Esophagus squamous epithelium (tissue), 5 donors: Measurements from ENCODE around the gene SLC9A9. TPM values are rescaled to one million over a fixed set of nuclear protein-coding genes. Genes with fewer than 3 reads are reported as not detected.
"Not testable (repeated sequence)": the region's sequence is repeated elsewhere in the genome, so short reads cannot be mapped to it uniquely, and the experiment has no call there.

ENCODE experiments used
- DNase-seq: peaks from one replicate; lab custom pipeline; 2025; lab: John Stamatoyannopoulos, UW
- H3K27ac ChIP-seq, 4 donors: fragments of 200-600 bp; sonication (generic); one replicate each; pipeline ENCODE4 v1.5.1; 2016 to 2019; ENCODE audit warnings: mild to moderate bottlenecking in 1 of 4
- H3K27me3 ChIP-seq, 4 donors: fragments of 200-600 bp; sonication (generic); 1 replicate in 3 of 4; 2 replicates in 1 of 4; pipeline versions ENCODE4 v1.5.1 to v1.6.0; 2017 to 2021; ENCODE audit warnings: antibody characterized with exemption in 1 of 4
- H3K36me3 ChIP-seq, 3 donors: fragments of 200-600 bp; sonication (generic); one replicate each; pipeline ENCODE4 v1.5.1; 2016 to 2019
- H3K4me1 ChIP-seq, 3 donors: fragments of 200-600 bp; sonication (generic); one replicate each; pipeline ENCODE4 v1.5.1; 2017 to 2019
- H3K4me3 ChIP-seq, 4 donors: fragments of 200-600 bp; sonication (generic); 1 replicate in 3 of 4; 2 replicates in 1 of 4; pipeline ENCODE4 v1.5.1; 2016 to 2019; ENCODE audit warnings: mild to moderate bottlenecking in 2 of 4, moderate library complexity in 1 of 4
- H3K9me3 ChIP-seq, 3 donors: fragments of 200-600 bp; sonication (generic); one replicate each; pipeline ENCODE4 v1.5.1; 2016 to 2019
- POLR2A ChIP-seq, 4 donors: fragments of 450-650 bp; IDR thresholded peaks; one replicate each; pipeline ENCODE4 v1.6.1; 2017; ENCODE audit warnings: antibody characterized with exemption in 4 of 4, mild to moderate bottlenecking in 4 of 4, moderate library complexity in 3 of 4
- whole genome bisulfite sequencing, 2 donors: methylation state at CpG; one replicate each; pipeline ENCODE4 v1.1.5; 2018; 5-methylcytosine and 5-hydroxymethylcytosine counted together
- intact Hi-C: fragments of 100-400 bp; cut with DNase I; formaldehyde crosslinking; loops from one replicate; pipeline ENCODE4 v1.15.0; 2022
- total RNA-seq, 4 donors: library from RNA; depleted of rRNA; stranded (reverse); fragments of >200 nt; gene quantifications; one replicate each; pipeline ENCODE4 v1.1.0, GENCODE V29; 2016
- TF ChIP-seq, protein P1 (sequence below), 6 experiments: fragments of 450-650 bp in 4 of 6; fragments of 200-600 bp in 2 of 6; sonication (generic) in 2 of 6; IDR thresholded peaks; one replicate each; pipeline ENCODE4 v1.5.1; 2016 to 2019; ENCODE audit warnings: antibody characterized with exemption in 6 of 6, mild to moderate bottlenecking in 4 of 6, moderate library complexity in 4 of 6
- donor health status: DM: yes; HTN: yes; CAD: no.

Gene SLC9A9
- total RNA-seq, 4 donors from 2014 or later = 11.2 to 22.3 (median 18.9) TPM

- no peak overlapping the region for H3K27ac ChIP-seq
- H3K27me3 ChIP-seq = no peaks in the 10 kb centered on the region
- TF ChIP-seq, protein P1, sequence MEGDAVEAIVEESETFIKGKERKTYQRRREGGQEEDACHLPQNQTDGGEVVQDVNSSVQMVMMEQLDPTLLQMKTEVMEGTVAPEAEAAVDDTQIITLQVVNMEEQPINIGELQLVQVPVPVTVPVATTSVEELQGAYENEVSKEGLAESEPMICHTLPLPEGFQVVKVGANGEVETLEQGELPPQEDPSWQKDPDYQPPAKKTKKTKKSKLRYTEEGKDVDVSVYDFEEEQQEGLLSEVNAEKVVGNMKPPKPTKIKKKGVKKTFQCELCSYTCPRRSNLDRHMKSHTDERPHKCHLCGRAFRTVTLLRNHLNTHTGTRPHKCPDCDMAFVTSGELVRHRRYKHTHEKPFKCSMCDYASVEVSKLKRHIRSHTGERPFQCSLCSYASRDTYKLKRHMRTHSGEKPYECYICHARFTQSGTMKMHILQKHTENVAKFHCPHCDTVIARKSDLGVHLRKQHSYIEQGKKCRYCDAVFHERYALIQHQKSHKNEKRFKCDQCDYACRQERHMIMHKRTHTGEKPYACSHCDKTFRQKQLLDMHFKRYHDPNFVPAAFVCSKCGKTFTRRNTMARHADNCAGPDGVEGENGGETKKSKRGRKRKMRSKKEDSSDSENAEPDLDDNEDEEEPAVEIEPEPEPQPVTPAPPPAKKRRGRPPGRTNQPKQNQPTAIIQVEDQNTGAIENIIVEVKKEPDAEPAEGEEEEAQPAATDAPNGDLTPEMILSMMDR (IDR thresholded peaks at IDR 0.05) = peak in 4 of 6 experiments; percentile 27 to 60 (median 32)
- TF ChIP-seq POLR2A (IDR thresholded peaks at IDR 0.05) = no peak
- H3K9me3 ChIP-seq = no peaks in the 10 kb centered on the region
- intact Hi-C loops = no loop called here
- DNase-seq = no peak
- no peak overlapping the region for H3K4me3 ChIP-seq
- H3K4me1 ChIP-seq = no peaks in the 10 kb centered on the region
- no peaks in the 10 kb centered on the region for H3K36me3 ChIP-seq
- WGBS, 2 donors = 72 to 74% methylated on average over 4 of the region's 4 CpGs
Observed at GRCh38 chr3:143433787-143434378, 414.4 kb downstream of the SLC9A9 start.

- 79 to 81% methylated on average over 6 to 7 of the region's 7 CpGs for WGBS, 2 donors
- H3K36me3 ChIP-seq, H3K27me3 ChIP-seq, H3K27ac ChIP-seq, DNase-seq, intact Hi-C loops, H3K4me1 ChIP-seq, H3K9me3 ChIP-seq, H3K4me3 ChIP-seq: not testable (repeated sequence)
Observed at GRCh38 chr3:143431298-143431697, 417.0 kb downstream of the SLC9A9 start.

- DNase-seq = no peak
- Histone ChIP-seq H3K9me3 (no peaks in the 10 kb centered on the region), H3K27ac (no peak overlapping the region), H3K27me3 (no peaks in the 10 kb centered on the region), H3K4me1 (no peaks in the 10 kb centered on the region), H3K36me3 (no peaks in the 10 kb centered on the region), H3K4me3 (no peak overlapping the region)
- TF ChIP-seq, protein P1 (IDR thresholded peaks at IDR 0.05) = no peak
- TF ChIP-seq POLR2A (IDR thresholded peaks at IDR 0.05) = no peak
- 100% methylated on average over 1 of the region's 1 CpG for WGBS, 2 donors
- intact Hi-C loops = no loop called here
Observed at GRCh38 chr3:143430568-143430967, 417.7 kb downstream of the SLC9A9 start.

GRCh38 chr3:143429628-143430514, 418.4 kb downstream of the SLC9A9 start:
- Histone ChIP-seq H3K27ac (no peak overlapping the region), H3K4me1 (no peaks in the 10 kb centered on the region), H3K27me3 (no peaks in the 10 kb centered on the region), H3K4me3 (no peak overlapping the region), H3K36me3 (no peaks in the 10 kb centered on the region), H3K9me3 (no peaks in the 10 kb centered on the region)
- 73 to 90% methylated on average over 3 to 5 of the region's 5 CpGs for WGBS, 2 donors
- intact Hi-C loops = no loop called here
- no peak for TF ChIP-seq POLR2A (IDR thresholded peaks at IDR 0.05)
- TF ChIP-seq, protein P1 (IDR thresholded peaks at IDR 0.05) = no peak
- DNase-seq = no peak

DNA sequence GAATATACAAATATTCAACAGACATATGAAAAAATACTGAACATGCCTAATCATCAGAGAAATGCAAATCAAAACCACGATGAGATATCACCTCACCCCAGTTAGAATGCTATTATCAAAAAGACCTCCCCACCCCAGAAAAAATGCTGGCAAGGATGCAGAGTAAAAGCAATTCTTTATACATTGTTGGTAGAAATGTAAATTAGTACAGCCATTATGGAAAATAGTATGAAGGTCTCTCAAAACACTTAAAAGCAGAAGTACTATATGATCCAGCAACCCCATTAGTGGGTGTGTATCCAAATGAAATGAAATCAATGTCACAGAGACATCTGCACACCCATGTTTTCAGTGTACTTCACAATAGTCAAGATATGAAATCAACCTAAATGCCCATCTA, 420.0 kb downstream of the SLC9A9 start:
- H3K27me3 ChIP-seq = no peaks in the 10 kb centered on the region
- H3K36me3 ChIP-seq = no peaks in the 10 kb centered on the region
- WGBS, 2 donors = 67 to 71% methylated on average over 1 of the region's 1 CpG
- no peak overlapping the region for H3K4me3 ChIP-seq
- H3K4me1 ChIP-seq = no peaks in the 10 kb centered on the region
- DNase-seq = no peak
- intact Hi-C loops = no loop called here
- H3K27ac ChIP-seq = no peak overlapping the region
- no peak for TF ChIP-seq POLR2A (IDR thresholded peaks at IDR 0.05)
- TF ChIP-seq, protein P1 (IDR thresholded peaks at IDR 0.05) = no peak
- no peaks in the 10 kb centered on the region for H3K9me3 ChIP-seq
